ENCODE measurements around the gene GTPBP6.
"Not testable (repeated sequence)": the region's sequence is repeated elsewhere in the genome, so short reads cannot be mapped to it uniquely, and the experiment has no call there.

Gene GTPBP6

GRCh38 chrX:351736-352135, 33.1 kb upstream of the GTPBP6 start:
- no peak for DNase-seq

GRCh38 chrX:351324-351641, 32.7 kb upstream of the GTPBP6 start:
- DNase-seq = not testable (repeated sequence)

- DNase-seq = no peak
Observed at GRCh38 chrX:350534-351323, 32.1 kb upstream of the GTPBP6 start.

- no peak for DNase-seq
Observed at GRCh38 chrX:350148-350533, 31.5 kb upstream of the GTPBP6 start.

GRCh38 chrX:349702-350101, 31.1 kb upstream of the GTPBP6 start:
- no peak for DNase-seq

- no peak for DNase-seq
Observed at GRCh38 chrX:349196-349595, 30.6 kb upstream of the GTPBP6 start.

GRCh38 chrX:348461-349117, 30.0 kb upstream of the GTPBP6 start:
- DNase-seq = no peak

- no peak for DNase-seq
Observed at GRCh38 chrX:347351-348117, 28.9 kb upstream of the GTPBP6 start.

- DNase-seq = no peak
Observed at GRCh38 chrX:346034-346813, 27.6 kb upstream of the GTPBP6 start.

- no peak for DNase-seq
Observed at GRCh38 chrX:345020-345925, 26.7 kb upstream of the GTPBP6 start.

- DNase-seq = no peak
Observed at GRCh38 chrX:344371-344901, 25.8 kb upstream of the GTPBP6 start.

- no peak for DNase-seq
Observed at GRCh38 chrX:341541-342101, 23.0 kb upstream of the GTPBP6 start.

- DNase-seq = no peak
Observed at GRCh38 chrX:340641-341423, 22.2 kb upstream of the GTPBP6 start.

GRCh38 chrX:340121-340520, 21.5 kb upstream of the GTPBP6 start:
- no peak for DNase-seq

- DNase-seq = no peak
Observed at GRCh38 chrX:338836-339400, 20.3 kb upstream of the GTPBP6 start.

- no peak for DNase-seq
Observed at GRCh38 chrX:338281-338835, 19.8 kb upstream of the GTPBP6 start.

- DNase-seq = no peak
Observed at GRCh38 chrX:337331-337831, 18.8 kb upstream of the GTPBP6 start.

- DNase-seq = no peak
Observed at GRCh38 chrX:336227-336626, 17.6 kb upstream of the GTPBP6 start.

GRCh38 chrX:335758-336155, 17.2 kb upstream of the GTPBP6 start:
- DNase-seq = no peak

Measured in DMS 273 treated with DMSO at 0.1 percent for 48 hours (cell line).